K562 (cell line): Measurements from ENCODE around the gene HNRNPH1. TPM values are rescaled to one million over a fixed set of nuclear protein-coding genes. Genes with fewer than 3 reads are reported as not detected.

Experiments
- CEBPB ChIP-seq: fragments of 450-650 bp; IDR thresholded peaks from 2 replicates; pipeline ENCODE4 v1.6.1; 2016; ENCODE audit warnings: missing genetic modification characterization, missing compliant biosample characterization
- CEBPG ChIP-seq, 3 experiments: fragments of 200-800 bp in 1 of 3; sonication (Bioruptor generic) in 1 of 3; sonication (generic) in 1 of 3; formaldehyde crosslinking in 1 of 3; IDR thresholded peaks in 2 of 3; conservative IDR thresholded peaks in 1 of 3; 2 replicates each; pipeline versions ENCODE4 v1.6.1 to v1.8.0; 2016 to 2022; ENCODE audit warnings: missing compliant biosample characterization in 2 of 3, missing genetic modification characterization in 2 of 3, mild to moderate bottlenecking in 1 of 3, missing genetic modification reagents in 1 of 3
- FUS ChIP-seq: fragments of 200-400 bp; formaldehyde crosslinking; optimal IDR thresholded peaks from 2 replicates; pipeline ENCODE3; 2017; ENCODE audit warnings: low read depth, low read length
- KAT2B ChIP-seq: IDR thresholded peaks from one replicate; pipeline ENCODE4 v1.6.1; 2012; ENCODE audit warnings: low read depth, mild to moderate bottlenecking, control low read depth, inconsistent platforms, low read length, moderate library complexity
- MECOM ChIP-seq: fragments of 250-450 bp; sonication (Bioruptor Pico); IDR thresholded peaks from 2 replicates; pipeline ENCODE4 v1.8.0; 2022; ENCODE audit warnings: inconsistent platforms
- MEIS2 ChIP-seq: fragments of 450-650 bp; IDR thresholded peaks from 2 replicates; pipeline ENCODE4 v1.6.1; 2014; ENCODE audit warnings: mild to moderate bottlenecking; ENCODE audit not compliant: partially characterized antibody
- PCBP2 ChIP-seq: fragments of 200-400 bp; formaldehyde crosslinking; IDR thresholded peaks from 2 replicates; pipeline ENCODE4 v1.6.1; 2018; ENCODE audit warnings: low read length, low read depth, mild to moderate bottlenecking, moderate library complexity; ENCODE audit not compliant: poor library complexity, severe bottlenecking
- PHB2 ChIP-seq: fragments of 450-650 bp; IDR thresholded peaks from 2 replicates; pipeline ENCODE4 v1.6.1; 2017; ENCODE audit warnings: low read depth
- RAD51 ChIP-seq: fragments of 450-650 bp; IDR thresholded peaks from 2 replicates; pipeline ENCODE4 v1.7.1; 2016; ENCODE audit warnings: low read depth, mild to moderate bottlenecking, borderline replicate concordance
- RB1 ChIP-seq: fragments of 450-650 bp; IDR thresholded peaks from 2 replicates; pipeline ENCODE4 v1.6.1; 2017; ENCODE audit warnings: low read depth, mild to moderate bottlenecking
- TBP ChIP-seq: optimal IDR thresholded peaks from 2 replicates; pipeline ENCODE3; 2011; ENCODE audit warnings: low read depth, low read length, improper control_type of control experiment
- TOE1 ChIP-seq, 2 experiments: fragments of 450-650 bp in 1 of 2; sonication (generic) in 1 of 2; formaldehyde crosslinking in 1 of 2; IDR thresholded peaks; 2 replicates each; pipeline versions ENCODE4 v1.7.1 to v1.8.0; 2016 to 2022; ENCODE audit warnings: borderline replicate concordance in 2 of 2, mild to moderate bottlenecking in 2 of 2, antibody characterized with exemption in 1 of 2, inconsistent platforms in 1 of 2, low read depth in 1 of 2, missing genetic modification reagents in 1 of 2, moderate library complexity in 1 of 2
- ZBTB8A ChIP-seq: fragments of 450-650 bp; IDR thresholded peaks from 2 replicates; pipeline ENCODE4 v1.6.1; 2018; ENCODE audit warnings: mild to moderate bottlenecking, moderate library complexity; ENCODE audit not compliant: partially characterized antibody
- ZNF324 ChIP-seq: fragments of 250-450 bp; sonication (Bioruptor Pico); IDR thresholded peaks from 2 replicates; pipeline ENCODE4 v1.4.0; 2020; ENCODE audit warnings: mild to moderate bottlenecking
- ZNF41 ChIP-seq: fragments of 250-450 bp; sonication (Bioruptor Pico); conservative IDR thresholded peaks from 2 replicates; pipeline ENCODE4 v1.4.0; 2020; ENCODE audit warnings: mild to moderate bottlenecking
- ZNF436 ChIP-seq: fragments of 250-450, 450-650 bp; sonication (Bioruptor Pico); formaldehyde crosslinking; IDR thresholded peaks from 2 replicates; pipeline ENCODE4 v1.7.0; 2020; ENCODE audit warnings: mild to moderate bottlenecking
- ZNF445 ChIP-seq: fragments of 250-450 bp; sonication (Bioruptor Pico); IDR thresholded peaks from 2 replicates; pipeline ENCODE4 v1.4.0; 2020; ENCODE audit warnings: low read depth, mild to moderate bottlenecking, moderate library complexity
- polyA plus RNA-seq, 8 experiments: library from polyadenylated mRNA; depleted of rRNA in 4 of 8; stranded (reverse) in 5 of 8; unstranded in 3 of 8; fragments of >200 nt; fragmentation: Nextera tagmentation in 2 of 8; fragmentation: Illumina TruSeq in 1 of 8; extraction: Ambion mirVana in 2 of 8; extraction: Trizol in 1 of 8; gene quantifications; 2 replicates each; pipeline versions ENCODE4 v1.2.1 to v1.2.3, GENCODE V29; 2011 to 2014; ENCODE audit warnings: inconsistent platforms in 1 of 8, missing spikeins in 1 of 8
- total RNA-seq, 7 experiments: library from RNA; depleted of rRNA in 6 of 7; stranded (reverse); fragments of >200 nt in 6 of 7; fragmentation: Illumina TruSeq in 2 of 7; extraction: Trizol in 2 of 7; gene quantifications; 2 replicates each; pipeline versions ENCODE4 v1.2.1 to v1.2.3, GENCODE V29; 2011 to 2021; ENCODE audit warnings: low replicate concordance in 1 of 7
- TF ChIP-seq, protein P1 (sequence below): fragments of 450-650 bp; formaldehyde crosslinking; IDR thresholded peaks from 2 replicates; pipeline ENCODE4 v1.4.0; 2022; ENCODE audit warnings: missing genetic modification characterization
- TF ChIP-seq, protein P2 (sequence below): sonication (generic); formaldehyde crosslinking; IDR thresholded peaks from 2 replicates; pipeline ENCODE4 v1.5.0; 2020; ENCODE audit warnings: missing genetic modification reagents
- TF ChIP-seq, protein P3 (sequence below): sonication (generic); formaldehyde crosslinking; IDR thresholded peaks from 2 replicates; pipeline ENCODE4 v1.9.0; 2022; ENCODE audit warnings: mild to moderate bottlenecking, missing genetic modification reagents
- TF ChIP-seq, protein P4 (sequence below): fragments of 450-650 bp; conservative IDR thresholded peaks from 2 replicates; pipeline ENCODE4 v1.6.1; 2016; ENCODE audit warnings: missing genetic modification characterization, low read depth, mild to moderate bottlenecking, control low read depth, missing compliant biosample characterization
- TF ChIP-seq, protein P5 (sequence below): sonication (generic); formaldehyde crosslinking; IDR thresholded peaks from 2 replicates; pipeline ENCODE4 v1.8.1; 2022; ENCODE audit warnings: missing genetic modification reagents

HNRNPH1 gene
- total and polyA plus RNA-seq, 9 of the 15 experiments (the other 6 are each of a cell fraction or from before 2014, with no cell fraction given) = 103 to 656 (median 561) TPM

DNA sequence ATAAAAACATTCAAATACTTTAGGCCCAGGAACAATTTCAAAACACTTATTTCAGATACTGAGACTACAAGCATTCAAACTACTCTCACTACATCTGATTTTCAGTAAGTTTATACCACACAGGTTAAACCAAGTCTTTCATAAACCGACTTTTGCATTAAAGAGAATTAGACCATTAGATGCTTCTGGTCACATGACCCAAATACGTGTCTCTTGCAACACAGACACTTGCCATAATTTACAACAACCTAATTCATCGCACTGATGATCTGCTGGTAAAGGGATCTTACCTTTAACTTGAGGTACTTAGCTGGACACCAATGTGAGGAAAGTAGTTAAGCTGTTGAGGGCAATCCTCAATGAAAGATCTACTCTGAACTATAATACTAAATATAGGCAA, 3.2 kb downstream of the HNRNPH1 start (continued):
- TF ChIP-seq, protein P1, sequence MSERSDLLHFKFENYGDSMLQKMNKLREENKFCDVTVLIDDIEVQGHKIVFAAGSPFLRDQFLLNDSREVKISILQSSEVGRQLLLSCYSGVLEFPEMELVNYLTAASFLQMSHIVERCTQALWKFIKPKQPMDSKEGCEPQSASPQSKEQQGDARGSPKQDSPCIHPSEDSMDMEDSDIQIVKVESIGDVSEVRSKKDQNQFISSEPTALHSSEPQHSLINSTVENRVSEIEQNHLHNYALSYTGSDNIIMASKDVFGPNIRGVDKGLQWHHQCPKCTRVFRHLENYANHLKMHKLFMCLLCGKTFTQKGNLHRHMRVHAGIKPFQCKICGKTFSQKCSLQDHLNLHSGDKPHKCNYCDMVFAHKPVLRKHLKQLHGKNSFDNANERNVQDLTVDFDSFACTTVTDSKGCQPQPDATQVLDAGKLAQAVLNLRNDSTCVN (CRISPR knock-in tag) = 0 out of 2 replicates have a peak, but pooled peaks have one; percentile 61
- TF ChIP-seq TOE1 (IDR thresholded peaks at IDR 0.05; ENCODE audit: borderline replicate concordance) (peak; percentile 59; the same call in 1 of the 2 replicates), TOE1 (CRISPR knock-in tag; IDR thresholded peaks at IDR 0.05; ENCODE audit: borderline replicate concordance, low read depth) (no peak), MECOM (no peak), MEIS2 (peak; percentile 25), FUS (no peak), RAD51 (peak; percentile 70), TBP (no peak), ZBTB8A (no peak), ZNF41 (CRISPR knock-in tag) (0 out of 2 replicates have a peak, but pooled peaks have one; percentile 35), ZNF445 (peak; percentile 67), CEBPG (CRISPR knock-in tag; IDR thresholded peaks at IDR 0.05) (no peak), CEBPG (tag; conservative IDR thresholded peaks at IDR 0.05 in 1 of 2, IDR thresholded peaks at IDR 0.05 in 1 of 2) (peak in 1 of 2 experiments; percentile 11; a peak in 1 of 4 replicates), PHB2 (no peak), KAT2B (no peak), RB1 (no peak), CEBPB (tag) (peak; percentile 67), ZNF324 (no peak), PCBP2 (no peak), ZNF436 (CRISPR knock-in tag) (0 out of 2 replicates have a peak, but pooled peaks have one; percentile 9)
- TF ChIP-seq, protein P2, sequence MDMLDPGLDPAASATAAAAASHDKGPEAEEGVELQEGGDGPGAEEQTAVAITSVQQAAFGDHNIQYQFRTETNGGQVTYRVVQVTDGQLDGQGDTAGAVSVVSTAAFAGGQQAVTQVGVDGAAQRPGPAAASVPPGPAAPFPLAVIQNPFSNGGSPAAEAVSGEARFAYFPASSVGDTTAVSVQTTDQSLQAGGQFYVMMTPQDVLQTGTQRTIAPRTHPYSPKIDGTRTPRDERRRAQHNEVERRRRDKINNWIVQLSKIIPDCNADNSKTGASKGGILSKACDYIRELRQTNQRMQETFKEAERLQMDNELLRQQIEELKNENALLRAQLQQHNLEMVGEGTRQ = peak; percentile 23; the same call in 1 of the 2 replicates
- TF ChIP-seq, protein P3, sequence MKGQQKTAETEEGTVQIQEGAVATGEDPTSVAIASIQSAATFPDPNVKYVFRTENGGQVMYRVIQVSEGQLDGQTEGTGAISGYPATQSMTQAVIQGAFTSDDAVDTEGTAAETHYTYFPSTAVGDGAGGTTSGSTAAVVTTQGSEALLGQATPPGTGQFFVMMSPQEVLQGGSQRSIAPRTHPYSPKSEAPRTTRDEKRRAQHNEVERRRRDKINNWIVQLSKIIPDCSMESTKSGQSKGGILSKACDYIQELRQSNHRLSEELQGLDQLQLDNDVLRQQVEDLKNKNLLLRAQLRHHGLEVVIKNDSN (CRISPR knock-in tag) = peak; percentile 30; the same call in 1 of the 2 replicates
- TF ChIP-seq, protein P4, sequence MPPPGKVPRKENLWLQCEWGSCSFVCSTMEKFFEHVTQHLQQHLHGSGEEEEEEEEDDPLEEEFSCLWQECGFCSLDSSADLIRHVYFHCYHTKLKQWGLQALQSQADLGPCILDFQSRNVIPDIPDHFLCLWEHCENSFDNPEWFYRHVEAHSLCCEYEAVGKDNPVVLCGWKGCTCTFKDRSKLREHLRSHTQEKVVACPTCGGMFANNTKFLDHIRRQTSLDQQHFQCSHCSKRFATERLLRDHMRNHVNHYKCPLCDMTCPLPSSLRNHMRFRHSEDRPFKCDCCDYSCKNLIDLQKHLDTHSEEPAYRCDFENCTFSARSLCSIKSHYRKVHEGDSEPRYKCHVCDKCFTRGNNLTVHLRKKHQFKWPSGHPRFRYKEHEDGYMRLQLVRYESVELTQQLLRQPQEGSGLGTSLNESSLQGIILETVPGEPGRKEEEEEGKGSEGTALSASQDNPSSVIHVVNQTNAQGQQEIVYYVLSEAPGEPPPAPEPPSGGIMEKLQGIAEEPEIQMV (tag) = no peak
- TF ChIP-seq, protein P5, sequence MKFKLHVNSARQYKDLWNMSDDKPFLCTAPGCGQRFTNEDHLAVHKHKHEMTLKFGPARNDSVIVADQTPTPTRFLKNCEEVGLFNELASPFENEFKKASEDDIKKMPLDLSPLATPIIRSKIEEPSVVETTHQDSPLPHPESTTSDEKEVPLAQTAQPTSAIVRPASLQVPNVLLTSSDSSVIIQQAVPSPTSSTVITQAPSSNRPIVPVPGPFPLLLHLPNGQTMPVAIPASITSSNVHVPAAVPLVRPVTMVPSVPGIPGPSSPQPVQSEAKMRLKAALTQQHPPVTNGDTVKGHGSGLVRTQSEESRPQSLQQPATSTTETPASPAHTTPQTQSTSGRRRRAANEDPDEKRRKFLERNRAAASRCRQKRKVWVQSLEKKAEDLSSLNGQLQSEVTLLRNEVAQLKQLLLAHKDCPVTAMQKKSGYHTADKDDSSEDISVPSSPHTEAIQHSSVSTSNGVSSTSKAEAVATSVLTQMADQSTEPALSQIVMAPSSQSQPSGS (CRISPR knock-in tag) = no peak
